HUES64 (cell line): ENCODE measurements around the gene PNPLA7.
"Not testable (repeated sequence)": the region's sequence is repeated elsewhere in the genome, so short reads cannot be mapped to it uniquely, and the experiment has no call there.

Source experiments
- H3K27ac ChIP-seq: 2 replicates; pipeline ENCODE4 v1.7.0; 2013; ENCODE audit warnings: low read depth, low read length, inconsistent platforms
- H3K27me3 ChIP-seq: 2 replicates; pipeline ENCODE4 v1.6.1; 2013; ENCODE audit warnings: mild to moderate bottlenecking, low read length; ENCODE audit not compliant: insufficient read depth
- H3K36me3 ChIP-seq: 2 replicates; pipeline ENCODE4 v1.6.1; 2013; ENCODE audit warnings: mild to moderate bottlenecking, low read length; ENCODE audit not compliant: insufficient read depth
- H3K4me1 ChIP-seq: 2 replicates; pipeline ENCODE4 v1.6.1; 2013; ENCODE audit warnings: mild to moderate bottlenecking, low read length, moderate library complexity; ENCODE audit not compliant: insufficient read depth
- H3K4me3 ChIP-seq: 2 replicates; pipeline ENCODE4 v1.5.1; 2013; ENCODE audit warnings: mild to moderate bottlenecking, low read length, moderate library complexity
- H3K9ac ChIP-seq: 2 replicates; pipeline ENCODE4 v1.6.1; 2013; ENCODE audit warnings: mild to moderate bottlenecking, low read depth, low read length
- H3K9me3 ChIP-seq: 2 replicates; pipeline ENCODE4 v1.6.1; 2013; ENCODE audit warnings: low read depth, low read length; ENCODE audit not compliant: insufficient read depth
- WGBS: fragments of 150-250, 120-280 bp; methylation state at CpG from one replicate; pipeline ENCODE4 v1.1.7; 2013; ENCODE audit warnings: missing lambda C conversion rate; 5-methylcytosine and 5-hydroxymethylcytosine counted together

Gene PNPLA7

DNA sequence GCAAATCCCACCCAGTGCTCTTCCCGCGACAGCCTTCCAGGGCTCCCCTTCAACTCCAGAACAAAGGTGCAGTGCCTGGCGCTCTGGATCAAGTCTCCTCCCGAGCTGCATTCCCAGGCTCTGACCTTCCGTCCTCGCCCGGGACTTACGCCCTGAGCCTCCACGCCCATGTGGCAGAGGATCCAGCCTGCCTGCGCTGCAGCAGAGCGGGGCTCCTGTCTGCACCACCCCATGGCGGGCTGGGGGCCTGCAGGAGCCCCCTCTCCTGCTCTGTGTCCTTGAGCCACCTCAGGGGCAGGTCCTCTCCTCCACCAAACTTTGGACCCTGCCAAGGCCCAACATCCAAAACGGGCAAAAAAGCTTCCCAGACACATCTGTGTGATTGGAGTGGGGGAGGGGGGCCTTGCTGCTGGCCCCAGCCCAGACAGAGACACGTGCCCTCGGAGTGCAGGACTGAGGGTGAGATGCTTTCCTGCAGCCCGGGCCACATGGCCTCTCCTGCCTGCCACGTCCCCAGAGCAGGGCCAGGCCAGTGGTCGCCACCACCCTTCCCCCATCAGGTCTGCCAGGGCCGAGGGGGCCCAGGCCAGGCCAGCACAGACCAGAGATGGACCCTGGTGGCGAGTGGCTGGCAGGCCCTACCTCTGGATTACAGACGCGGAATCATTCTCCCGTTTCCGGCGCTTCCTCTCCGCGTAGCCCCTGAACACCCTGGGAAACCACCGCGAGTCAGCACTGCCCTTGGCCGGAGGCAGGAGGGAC, 95.4 kb downstream of the PNPLA7 start:
- H3K36me3 ChIP-seq = peaks cover 29% of the 10 kb centered on the region
- peak overlapping the region; percentile 53 for H3K4me3 ChIP-seq
- H3K9ac ChIP-seq = peak overlapping the region; percentile 64
- H3K27me3 ChIP-seq = 0 out of 2 replicates have a peak, but pooled peaks cover under 1% of the 10 kb centered on the region
- peaks cover 14% of the 10 kb centered on the region; the same call in 1 of the 2 replicates for H3K4me1 ChIP-seq
- H3K27ac ChIP-seq = peak overlapping the region; percentile 70
- no peaks in the 10 kb centered on the region for H3K9me3 ChIP-seq
- 72% methylated on average over 29 of the region's 30 CpGs for WGBS

- Histone ChIP-seq H3K27me3 (no peaks in the 10 kb centered on the region), H3K4me3 (peak overlapping the region; percentile 53), H3K27ac (peak overlapping the region; percentile 70), H3K9me3 (no peaks in the 10 kb centered on the region), H3K9ac (peak overlapping the region; percentile 64), H3K36me3 (peaks cover 35% of the 10 kb centered on the region), H3K4me1 (peaks cover 14% of the 10 kb centered on the region; the same call in 1 of the 2 replicates)
- 5% methylated on average over 22 of the region's 24 CpGs for WGBS
Observed at GRCh38 chr9:137454145-137454596, 96.0 kb downstream of the PNPLA7 start.

- no peak overlapping the region for H3K27ac ChIP-seq
- 3% methylated on average over 25 of the region's 25 CpGs for WGBS
- peak overlapping the region; percentile 49 for H3K4me3 ChIP-seq
- H3K4me1 ChIP-seq = peaks cover 14% of the 10 kb centered on the region; the same call in 1 of the 2 replicates
- no peaks in the 10 kb centered on the region for H3K9me3 ChIP-seq
- peaks cover 39% of the 10 kb centered on the region for H3K36me3 ChIP-seq
- H3K27me3 ChIP-seq = no peaks in the 10 kb centered on the region
- H3K9ac ChIP-seq = peak overlapping the region; percentile 26; the same call in 1 of the 2 replicates
Observed at GRCh38 chr9:137453643-137454081, 96.5 kb downstream of the PNPLA7 start.

DNA sequence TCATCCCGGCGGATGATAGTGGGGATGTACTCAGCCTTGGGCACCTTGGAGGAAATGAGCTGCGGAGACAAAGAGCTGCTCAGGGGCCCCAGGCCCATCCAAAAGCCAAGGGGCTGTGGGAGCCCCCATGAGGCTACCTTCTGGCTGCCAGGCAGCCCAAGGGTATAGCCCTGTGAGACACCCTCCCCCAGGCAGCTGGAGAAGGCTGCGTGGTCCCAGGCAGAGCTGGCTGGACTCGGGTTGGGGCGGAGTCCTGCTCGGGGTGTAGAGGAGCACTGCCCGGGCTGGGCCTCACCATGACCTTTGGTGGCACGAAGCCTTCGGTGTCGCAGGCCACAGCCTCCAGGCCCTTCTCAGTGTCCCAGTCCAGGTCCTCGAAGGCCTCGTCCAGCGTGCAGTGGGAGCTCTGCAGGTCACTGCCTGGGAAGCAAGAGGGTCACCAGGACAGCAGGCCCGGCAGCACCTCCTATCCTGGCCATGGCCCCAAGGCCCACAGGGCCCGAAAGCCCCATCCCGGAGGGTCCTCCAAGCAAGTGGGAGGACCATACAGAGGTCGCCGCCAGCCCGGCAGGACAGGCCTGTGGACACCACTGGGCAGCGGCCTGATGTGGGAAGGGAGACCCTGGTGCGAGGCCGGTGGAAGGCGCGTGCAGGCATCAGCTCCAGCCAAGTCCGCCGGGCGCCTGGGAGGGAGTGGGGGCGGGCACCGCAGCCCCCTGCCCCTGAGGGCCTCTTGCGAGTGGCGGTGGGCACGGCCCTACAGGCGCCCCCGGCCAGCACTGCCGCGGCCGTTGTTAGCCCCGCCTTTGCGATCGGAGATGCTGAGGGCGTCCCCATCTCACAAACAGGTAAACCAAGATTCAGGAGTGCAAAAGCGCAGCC, 97.2 kb downstream of the PNPLA7 start:
- no peaks in the 10 kb centered on the region for H3K27me3 ChIP-seq
- WGBS = 75% methylated on average over 43 of the region's 43 CpGs
- peak overlapping the region; percentile 49 for H3K4me3 ChIP-seq
- H3K27ac ChIP-seq = no peak overlapping the region
- H3K4me1 ChIP-seq = peaks cover 9% of the 10 kb centered on the region; the same call in 1 of the 2 replicates
- no peaks in the 10 kb centered on the region for H3K9me3 ChIP-seq
- peaks cover 39% of the 10 kb centered on the region for H3K36me3 ChIP-seq
- H3K9ac ChIP-seq = peak overlapping the region; percentile 26; the same call in 1 of the 2 replicates

GRCh38 chr9:137452006-137452760, 98.0 kb downstream of the PNPLA7 start:
- WGBS = 93% methylated on average over 17 of the region's 17 CpGs
- H3K9me3 ChIP-seq = no peaks in the 10 kb centered on the region
- no peaks in the 10 kb centered on the region for H3K27me3 ChIP-seq
- H3K9ac ChIP-seq = no peak overlapping the region
- peaks cover 37% of the 10 kb centered on the region for H3K36me3 ChIP-seq
- H3K4me1 ChIP-seq = peaks cover 7% of the 10 kb centered on the region; the same call in 1 of the 2 replicates
- H3K4me3 ChIP-seq = no peak overlapping the region
- H3K27ac ChIP-seq = no peak overlapping the region

DNA sequence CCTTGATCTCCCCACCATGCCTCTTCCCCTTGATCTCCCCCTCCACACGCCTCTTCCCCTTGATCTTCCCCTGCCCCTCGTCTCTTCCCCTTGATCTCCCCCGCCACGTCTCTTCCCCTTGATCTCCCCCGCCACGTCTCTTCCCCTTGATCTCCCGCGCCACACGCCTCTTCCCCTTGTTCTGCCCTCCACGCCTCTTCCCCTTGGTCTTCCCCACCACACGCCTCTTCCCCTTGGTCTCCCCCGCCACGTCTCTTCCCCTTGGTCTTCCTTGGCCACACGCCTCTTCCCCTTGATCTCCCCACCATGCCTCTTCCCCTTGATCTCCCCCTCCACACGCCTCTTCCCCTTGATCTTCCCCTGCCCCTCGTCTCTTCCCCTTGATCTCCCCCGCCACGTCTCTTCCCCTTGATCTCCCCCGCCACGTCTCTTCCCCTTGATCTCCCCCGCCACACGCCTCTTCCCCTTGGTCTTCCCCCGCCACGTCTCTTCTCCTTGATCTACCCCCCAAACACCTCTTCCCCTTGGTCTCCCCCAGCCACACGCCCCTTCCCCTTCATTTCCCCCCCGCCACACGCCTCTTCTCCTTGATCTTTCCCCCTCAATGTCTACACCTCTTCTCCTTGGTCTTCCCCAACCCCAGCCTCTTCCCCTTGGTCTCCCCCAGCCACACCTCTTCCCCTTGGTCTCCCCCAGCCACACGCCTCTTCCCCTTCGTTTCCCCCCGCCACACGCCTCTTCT, 98.8 kb downstream of the PNPLA7 start:
- 93% methylated on average over 16 of the region's 31 CpGs for WGBS
- H3K27ac ChIP-seq, H3K9ac ChIP-seq, H3K9me3 ChIP-seq, H3K4me1 ChIP-seq, H3K27me3 ChIP-seq, H3K4me3 ChIP-seq: not testable (repeated sequence)
- peaks cover 32% of the 10 kb centered on the region for H3K36me3 ChIP-seq

DNA sequence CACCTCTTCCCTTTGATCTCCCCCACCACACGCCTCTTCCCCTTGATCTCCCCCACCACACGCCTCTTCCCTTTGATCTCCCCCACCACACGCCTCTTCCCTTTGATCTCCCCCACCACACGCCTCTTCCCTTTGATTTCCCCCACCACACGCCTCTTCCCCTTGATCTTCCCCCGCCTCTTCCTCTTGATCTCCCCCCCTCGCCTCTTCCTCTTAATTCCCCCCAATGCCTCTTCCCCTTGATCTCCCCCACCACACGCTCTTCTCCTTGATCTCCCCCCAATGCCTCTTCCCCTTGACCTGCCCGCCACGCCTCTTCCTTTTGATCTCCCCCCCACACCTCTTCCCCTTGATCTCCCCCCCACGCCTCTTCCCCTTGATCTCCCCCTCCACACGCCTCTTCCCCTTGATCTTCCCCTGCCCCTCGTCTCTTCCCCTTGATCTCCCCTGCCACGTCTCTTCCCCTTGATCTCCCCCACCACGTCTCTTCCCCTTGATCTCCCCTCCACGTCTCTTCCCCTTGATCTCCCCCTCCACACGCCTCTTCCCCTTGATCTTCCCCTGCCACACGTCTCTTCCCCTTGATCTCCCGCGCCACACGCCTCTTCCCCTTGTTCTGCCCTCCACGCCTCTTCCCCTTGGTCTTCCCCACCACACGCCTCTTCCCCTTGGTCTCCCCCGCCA, 99.5 kb downstream of the PNPLA7 start:
- H3K4me1 ChIP-seq, H3K9ac ChIP-seq, H3K27me3 ChIP-seq, H3K27ac ChIP-seq, H3K4me3 ChIP-seq, H3K9me3 ChIP-seq: not testable (repeated sequence)
- 83% methylated on average over 16 of the region's 24 CpGs for whole genome bisulfite sequencing
- H3K36me3 ChIP-seq = peaks cover 25% of the 10 kb centered on the region

DNA sequence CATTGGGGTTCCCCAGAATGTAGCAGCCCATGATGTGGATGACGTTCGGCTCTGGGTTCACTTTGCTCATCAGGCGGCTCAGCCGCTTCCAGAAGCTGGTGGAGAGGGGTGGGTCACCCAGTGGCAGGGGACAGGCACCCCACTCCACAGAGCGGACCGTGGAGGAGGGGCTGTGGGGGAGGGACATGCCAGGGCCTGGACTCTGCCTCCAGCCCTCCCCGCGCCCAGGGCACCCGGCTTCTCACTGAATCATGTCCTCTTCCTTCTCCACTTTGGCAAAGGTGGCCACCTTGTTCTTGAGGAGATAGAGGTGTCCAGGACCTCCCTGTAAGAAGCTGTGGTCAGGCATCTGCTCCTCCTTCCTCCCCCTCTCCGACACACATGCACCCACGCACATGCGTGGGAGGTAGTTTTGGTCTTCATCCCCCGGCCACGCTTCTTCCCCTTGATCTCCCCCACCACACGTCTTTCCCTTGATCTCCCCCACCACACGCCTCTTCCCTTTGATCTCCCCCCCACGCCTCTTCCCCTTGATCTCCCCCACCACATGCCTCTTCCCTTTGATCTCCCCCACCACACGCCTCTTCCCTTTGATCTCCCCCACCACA, 100.2 kb downstream of the PNPLA7 start:
- Histone ChIP-seq H3K4me3 (no peak overlapping the region), H3K4me1 (peaks cover 10% of the 10 kb centered on the region; the same call in 1 of the 2 replicates), H3K27me3 (no peaks in the 10 kb centered on the region), H3K36me3 (peaks cover 23% of the 10 kb centered on the region), H3K27ac (no peak overlapping the region), H3K9me3 (no peaks in the 10 kb centered on the region), H3K9ac (no peak overlapping the region)
- WGBS = 90% methylated on average over 18 of the region's 18 CpGs

DNA sequence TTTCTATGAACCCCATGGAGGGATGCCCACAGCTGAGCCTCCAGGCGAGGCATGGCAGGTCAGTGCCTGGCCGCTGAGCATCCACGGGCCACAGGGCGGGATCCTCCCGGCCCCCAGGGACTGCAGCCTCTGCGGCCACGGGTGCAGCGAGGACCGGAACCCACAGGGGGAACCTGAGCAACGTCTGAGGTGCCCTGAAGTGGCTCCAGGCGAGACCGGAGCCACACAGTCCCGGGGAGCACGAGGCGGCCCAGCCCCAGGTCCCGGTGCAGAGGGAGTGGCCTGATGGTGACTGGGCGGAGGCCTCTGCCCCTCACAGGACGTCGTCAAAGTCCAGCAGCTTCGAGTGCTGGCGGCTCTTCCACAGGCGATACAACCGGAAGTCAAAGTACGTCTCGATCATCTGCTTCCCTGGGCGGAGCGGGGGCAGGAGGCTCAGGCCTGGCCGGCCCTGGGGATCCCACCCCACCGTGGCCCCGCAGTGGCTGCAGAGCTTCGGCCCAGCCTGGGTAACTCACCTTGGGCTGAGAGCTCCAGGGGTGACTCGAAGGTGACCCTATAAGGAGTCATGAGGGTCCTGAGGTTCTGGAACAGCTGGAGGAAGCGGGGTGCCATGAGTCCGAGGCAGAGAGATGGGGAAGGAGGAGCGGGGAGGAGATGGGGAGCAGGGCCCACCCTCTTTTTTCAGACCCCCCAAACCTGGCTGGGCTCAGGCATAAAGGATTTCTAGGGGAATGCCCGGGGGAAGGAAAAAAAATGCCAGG, 100.9 kb downstream of the PNPLA7 start:
- Histone ChIP-seq H3K9ac (no peak overlapping the region), H3K27ac (no peak overlapping the region), H3K4me1 (0 out of 2 replicates have a peak, but pooled peaks cover 3% of the 10 kb centered on the region), H3K27me3 (no peaks in the 10 kb centered on the region), H3K4me3 (no peak overlapping the region), H3K36me3 (peaks cover 23% of the 10 kb centered on the region), H3K9me3 (no peaks in the 10 kb centered on the region)
- WGBS = 91% methylated on average over 35 of the region's 36 CpGs
